Panc1 (cell line): ENCODE results near the gene SSR3. TPM values are rescaled to one million over a fixed set of nuclear protein-coding genes. Genes with fewer than 3 reads are reported as not detected.

Source experiments
- ATAC-seq: fragments of 200-7000 bp; cut with Tn5 transposase; 2 replicates; pipeline ENCODE4 v1.9.1; 2020; ENCODE audit warnings: mild to moderate bottlenecking, moderate library complexity
- BruUV-seq: library from RNA; stranded (reverse); fragments of 400-500 nt; replicated peaks from 2 replicates; lab custom pipeline; 2021; lab: Mats Ljungman, UMichigan
- CTCF ChIA-PET: fragments of 300-600 bp; sonication (Branson Sonifier 250); formaldehyde crosslinking; loops from one replicate; lab custom pipeline; 2022; ENCODE audit warnings: antibody characterized with exemption; lab: Charles Lee
- POLR2A ChIA-PET: fragments of 300-600 bp; sonication (Branson Sonifier 250); formaldehyde crosslinking; loops from one replicate; lab custom pipeline; 2022; ENCODE audit warnings: antibody characterized with exemption; lab: Charles Lee
- DNase-seq: peaks from one replicate; pipeline ENCODE4 v3.0.0-alpha.2; 2010; ENCODE audit warnings: low read depth, low spot score
- H3K27ac ChIP-seq: 2 replicates; pipeline ENCODE4 v1.5.1; 2011; ENCODE audit warnings: mild to moderate bottlenecking, low read length, inconsistent platforms
- H3K27me3 ChIP-seq: fragments of 200-500 bp; sonication (Bioruptor generic); 2 replicates; pipeline ENCODE4 v1.6.0; 2014; ENCODE audit warnings: low read length, inconsistent platforms; ENCODE audit not compliant: control insufficient read depth, insufficient read depth
- H3K36me3 ChIP-seq: fragments of 200-500 bp; sonication (Bioruptor generic); 2 replicates; pipeline ENCODE4 v1.5.1; 2014; ENCODE audit warnings: inconsistent platforms, mild to moderate bottlenecking, low read length, moderate library complexity; ENCODE audit not compliant: control insufficient read depth, insufficient read depth
- H3K4me1 ChIP-seq: 2 replicates; pipeline ENCODE4 v1.5.1; 2011; ENCODE audit warnings: inconsistent platforms, mild to moderate bottlenecking, low read length, moderate library complexity; ENCODE audit not compliant: control insufficient read depth, insufficient read depth
- H3K4me3 ChIP-seq, 2 experiments: 2 replicates each; pipeline ENCODE4 v1.5.1; 2011 to 2012; ENCODE audit warnings: low read depth in 2 of 2, low read length in 2 of 2, mild to moderate bottlenecking in 2 of 2, inconsistent platforms in 1 of 2, moderate library complexity in 1 of 2
- H3K9me3 ChIP-seq: fragments of 200-500 bp; sonication (Bioruptor generic); 2 replicates; pipeline ENCODE4 v1.5.1; 2014; ENCODE audit warnings: low read depth, mild to moderate bottlenecking, inconsistent platforms, low read length, moderate library complexity; ENCODE audit not compliant: control insufficient read depth, insufficient read depth
- POLR2AphosphoS5 ChIP-seq: IDR thresholded peaks from 2 replicates; pipeline ENCODE4 v1.6.1; 2012; ENCODE audit warnings: mild to moderate bottlenecking, low read depth, low read length, moderate library complexity
- SIN3A ChIP-seq: IDR thresholded peaks from 2 replicates; pipeline ENCODE4 v1.6.1; 2012; ENCODE audit warnings: low read depth, mild to moderate bottlenecking, low read length, moderate library complexity, borderline replicate concordance; ENCODE audit not compliant: insufficient read depth
- TCF7L2 ChIP-seq: IDR thresholded peaks from 2 replicates; pipeline ENCODE4 v1.6.1; 2011; ENCODE audit warnings: mild to moderate bottlenecking, low read depth, low read length, inconsistent platforms
- in situ Hi-C: cut with HindIII; loops from 2 replicates; pipeline ENCODE4 v1.10.0; 2016; ENCODE audit warnings: low sequenced_read_pairs, low pct_unique_long_range_greater_than_20kb
- intact Hi-C: fragments of 100-400 bp; cut with micrococcal nuclease; formaldehyde crosslinking; loops from one replicate; pipeline ENCODE4 v1.10.0; 2022; ENCODE audit not compliant: unreplicated experiment
- total RNA-seq: library from RNA; stranded (reverse); gene quantifications from one replicate; pipeline ENCODE4 v1.2.1, GENCODE V29; 2021; ENCODE audit not compliant: unreplicated experiment
- TF ChIP-seq, protein P1 (sequence below), 2 experiments: IDR thresholded peaks; 2 replicates each; pipeline ENCODE4 v1.6.1; 2011 to 2012; ENCODE audit warnings: low read depth in 2 of 2, control low read depth in 1 of 2, low read length in 1 of 2, mild to moderate bottlenecking in 1 of 2, moderate library complexity in 1 of 2; ENCODE audit not compliant: insufficient read depth in 1 of 2
- TF ChIP-seq, protein P2 (sequence below): fragments of 450-650 bp; IDR thresholded peaks from 2 replicates; pipeline ENCODE4 v1.5.1; 2017; ENCODE audit warnings: mild to moderate bottlenecking

Gene SSR3
- total RNA-seq, 1 experiment from 2014 or later = 154 TPM

DNA sequence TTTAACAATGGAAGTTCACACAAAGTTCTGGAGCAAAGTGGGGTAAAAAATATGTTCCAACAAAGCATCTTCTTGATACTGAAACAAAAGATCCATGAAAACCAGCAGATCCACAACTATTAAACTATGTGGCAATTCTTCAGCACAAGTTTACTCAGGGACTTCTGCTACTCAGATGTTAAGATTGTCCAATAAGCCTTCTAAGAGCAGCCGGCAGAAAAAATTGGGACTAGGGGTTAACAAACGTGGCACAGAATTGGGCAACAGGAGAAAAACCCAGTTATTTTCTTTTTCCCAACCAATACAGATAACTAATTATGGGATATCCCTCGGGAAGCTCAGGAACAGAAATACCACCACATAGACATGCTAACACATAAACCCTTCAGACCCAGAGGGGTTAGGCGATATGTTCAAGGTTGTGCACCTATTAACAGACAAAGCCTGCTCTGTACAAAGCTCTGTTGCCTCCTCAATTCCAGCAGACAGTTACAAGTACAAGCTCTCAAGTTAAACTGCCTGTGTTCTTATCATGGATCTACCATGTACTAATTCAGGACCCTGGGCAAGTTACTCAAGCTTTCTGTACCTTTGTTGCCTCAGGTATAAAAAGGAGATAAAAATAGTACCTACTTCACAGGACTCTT, 6.8 kb downstream of the SSR3 start:
- peaks cover 76% of the 10 kb centered on the region for H3K36me3 ChIP-seq
- H3K4me3 ChIP-seq = no peak overlapping the region
- DNase-seq (no peak), ATAC-seq (no peak)
- intact Hi-C loops = no loop called here
- no peaks in the 10 kb centered on the region for H3K9me3 ChIP-seq
- CTCF ChIA-PET = no interaction called here
- H3K27me3 ChIP-seq = no peaks in the 10 kb centered on the region
- TF ChIP-seq POLR2AphosphoS5 (no peak), SIN3A (no peak), TCF7L2 (no peak)
- TF ChIP-seq, protein P1, sequence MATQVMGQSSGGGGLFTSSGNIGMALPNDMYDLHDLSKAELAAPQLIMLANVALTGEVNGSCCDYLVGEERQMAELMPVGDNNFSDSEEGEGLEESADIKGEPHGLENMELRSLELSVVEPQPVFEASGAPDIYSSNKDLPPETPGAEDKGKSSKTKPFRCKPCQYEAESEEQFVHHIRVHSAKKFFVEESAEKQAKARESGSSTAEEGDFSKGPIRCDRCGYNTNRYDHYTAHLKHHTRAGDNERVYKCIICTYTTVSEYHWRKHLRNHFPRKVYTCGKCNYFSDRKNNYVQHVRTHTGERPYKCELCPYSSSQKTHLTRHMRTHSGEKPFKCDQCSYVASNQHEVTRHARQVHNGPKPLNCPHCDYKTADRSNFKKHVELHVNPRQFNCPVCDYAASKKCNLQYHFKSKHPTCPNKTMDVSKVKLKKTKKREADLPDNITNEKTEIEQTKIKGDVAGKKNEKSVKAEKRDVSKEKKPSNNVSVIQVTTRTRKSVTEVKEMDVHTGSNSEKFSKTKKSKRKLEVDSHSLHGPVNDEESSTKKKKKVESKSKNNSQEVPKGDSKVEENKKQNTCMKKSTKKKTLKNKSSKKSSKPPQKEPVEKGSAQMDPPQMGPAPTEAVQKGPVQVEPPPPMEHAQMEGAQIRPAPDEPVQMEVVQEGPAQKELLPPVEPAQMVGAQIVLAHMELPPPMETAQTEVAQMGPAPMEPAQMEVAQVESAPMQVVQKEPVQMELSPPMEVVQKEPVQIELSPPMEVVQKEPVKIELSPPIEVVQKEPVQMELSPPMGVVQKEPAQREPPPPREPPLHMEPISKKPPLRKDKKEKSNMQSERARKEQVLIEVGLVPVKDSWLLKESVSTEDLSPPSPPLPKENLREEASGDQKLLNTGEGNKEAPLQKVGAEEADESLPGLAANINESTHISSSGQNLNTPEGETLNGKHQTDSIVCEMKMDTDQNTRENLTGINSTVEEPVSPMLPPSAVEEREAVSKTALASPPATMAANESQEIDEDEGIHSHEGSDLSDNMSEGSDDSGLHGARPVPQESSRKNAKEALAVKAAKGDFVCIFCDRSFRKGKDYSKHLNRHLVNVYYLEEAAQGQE (IDR thresholded peaks at IDR 0.05; ENCODE audit: insufficient read depth in 1 of 2, low read depth in 2 of 2, low read length in 1 of 2) = no peak
- TF ChIP-seq, protein P2, sequence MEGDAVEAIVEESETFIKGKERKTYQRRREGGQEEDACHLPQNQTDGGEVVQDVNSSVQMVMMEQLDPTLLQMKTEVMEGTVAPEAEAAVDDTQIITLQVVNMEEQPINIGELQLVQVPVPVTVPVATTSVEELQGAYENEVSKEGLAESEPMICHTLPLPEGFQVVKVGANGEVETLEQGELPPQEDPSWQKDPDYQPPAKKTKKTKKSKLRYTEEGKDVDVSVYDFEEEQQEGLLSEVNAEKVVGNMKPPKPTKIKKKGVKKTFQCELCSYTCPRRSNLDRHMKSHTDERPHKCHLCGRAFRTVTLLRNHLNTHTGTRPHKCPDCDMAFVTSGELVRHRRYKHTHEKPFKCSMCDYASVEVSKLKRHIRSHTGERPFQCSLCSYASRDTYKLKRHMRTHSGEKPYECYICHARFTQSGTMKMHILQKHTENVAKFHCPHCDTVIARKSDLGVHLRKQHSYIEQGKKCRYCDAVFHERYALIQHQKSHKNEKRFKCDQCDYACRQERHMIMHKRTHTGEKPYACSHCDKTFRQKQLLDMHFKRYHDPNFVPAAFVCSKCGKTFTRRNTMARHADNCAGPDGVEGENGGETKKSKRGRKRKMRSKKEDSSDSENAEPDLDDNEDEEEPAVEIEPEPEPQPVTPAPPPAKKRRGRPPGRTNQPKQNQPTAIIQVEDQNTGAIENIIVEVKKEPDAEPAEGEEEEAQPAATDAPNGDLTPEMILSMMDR = no peak
- peaks cover 3% of the 10 kb centered on the region; the same call in 1 of the 2 replicates for H3K4me1 ChIP-seq
- BruUV-seq = no TSS peak
- H3K27ac ChIP-seq = no peak overlapping the region
- POLR2A ChIA-PET = no interaction called here
- in situ Hi-C loops = no loop called here

DNA sequence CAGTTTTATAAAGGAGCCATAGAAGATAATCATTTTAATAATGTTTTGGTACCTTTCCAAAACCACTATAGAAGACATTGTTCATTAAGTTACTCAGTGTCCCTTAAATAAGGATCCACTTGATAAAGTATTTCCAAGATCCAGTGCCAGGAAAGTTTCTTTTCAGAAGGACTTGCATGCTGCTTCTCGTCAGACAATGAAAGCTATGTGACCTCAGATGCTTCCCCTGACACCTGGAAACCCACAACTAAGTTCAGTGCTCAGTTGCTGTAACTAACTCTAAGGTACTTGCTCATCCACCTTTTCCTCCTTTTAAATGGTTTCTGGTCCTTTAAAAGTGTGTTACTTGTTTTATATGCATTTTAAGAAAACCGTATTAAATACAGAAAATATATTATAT, 7.3 kb downstream of the SSR3 start:
- Histone ChIP-seq H3K27ac (no peak overlapping the region), H3K27me3 (no peaks in the 10 kb centered on the region), H3K9me3 (no peaks in the 10 kb centered on the region), H3K4me3 (no peak overlapping the region), H3K4me1 (no peaks in the 10 kb centered on the region), H3K36me3 (peaks cover 77% of the 10 kb centered on the region)
- CTCF ChIA-PET = no interaction called here
- ATAC-seq = no peak
- in situ Hi-C loops (no loop called here), intact Hi-C loops (no loop called here)
- no TSS peak for BruUV-seq
- POLR2A ChIA-PET = no interaction called here
- TF ChIP-seq SIN3A (no peak), POLR2AphosphoS5 (no peak), TCF7L2 (no peak)
- TF ChIP-seq, protein P1 (IDR thresholded peaks at IDR 0.05; ENCODE audit: insufficient read depth in 1 of 2, low read depth in 2 of 2, low read length in 1 of 2) = no peak
- TF ChIP-seq, protein P2 = no peak
- no peak for DNase-seq
